Measurements from ENCODE around the gene BSND.

Gene BSND

GRCh38 chr1:54982739-54983138 lies 16.0 kb upstream of the BSND start:
- Mint-ChIP-seq H3K4me3 (no peak overlapping the region), H3K4me1 (no peaks in the 10 kb centered on the region), H3K36me3 (no peaks in the 10 kb centered on the region), H3K27me3 (peaks cover 62% of the 10 kb centered on the region), H3K27ac (no peak overlapping the region), H3K9me3 (no peaks in the 10 kb centered on the region)
- ATAC-seq, result no peak

GRCh38 chr1:54984131-54984842 lies 14.4 kb upstream of the BSND start:
- H3K27me3 Mint-ChIP-seq, result peaks cover 54% of the 10 kb centered on the region
- no peak for ATAC-seq
- H3K4me3 Mint-ChIP-seq, result no peak overlapping the region
- H3K4me1 Mint-ChIP-seq, result no peaks in the 10 kb centered on the region
- H3K36me3 Mint-ChIP-seq, result no peaks in the 10 kb centered on the region
- no peaks in the 10 kb centered on the region for H3K9me3 Mint-ChIP-seq
- H3K27ac Mint-ChIP-seq, result no peak overlapping the region

DNA sequence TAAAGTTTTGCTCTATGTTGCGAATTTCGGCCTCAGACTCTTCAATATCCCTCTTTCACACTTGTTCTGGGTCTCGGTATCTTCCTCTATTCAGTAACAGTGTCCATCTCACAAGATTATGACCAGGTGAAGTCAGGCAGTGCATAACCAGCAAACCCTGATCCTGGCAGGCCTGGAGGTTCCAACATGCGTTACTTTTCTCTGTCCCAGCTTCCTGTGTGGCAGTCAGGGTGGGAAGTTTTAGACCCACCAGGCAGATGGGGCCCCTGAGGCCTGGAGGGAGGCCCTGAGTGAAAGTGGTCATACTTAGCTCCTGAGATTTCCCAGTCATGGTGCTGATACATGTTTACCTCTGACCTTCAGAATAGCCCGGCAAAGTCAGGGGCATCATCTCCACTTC lies 13.2 kb upstream of the BSND start:
- H3K36me3 Mint-ChIP-seq, result no peaks in the 10 kb centered on the region
- H3K9me3 Mint-ChIP-seq, result no peaks in the 10 kb centered on the region
- H3K27me3 Mint-ChIP-seq, result peaks cover 44% of the 10 kb centered on the region
- H3K27ac Mint-ChIP-seq, result no peak overlapping the region
- no peaks in the 10 kb centered on the region for H3K4me1 Mint-ChIP-seq
- no peak for ATAC-seq
- no peak overlapping the region for H3K4me3 Mint-ChIP-seq

DNA sequence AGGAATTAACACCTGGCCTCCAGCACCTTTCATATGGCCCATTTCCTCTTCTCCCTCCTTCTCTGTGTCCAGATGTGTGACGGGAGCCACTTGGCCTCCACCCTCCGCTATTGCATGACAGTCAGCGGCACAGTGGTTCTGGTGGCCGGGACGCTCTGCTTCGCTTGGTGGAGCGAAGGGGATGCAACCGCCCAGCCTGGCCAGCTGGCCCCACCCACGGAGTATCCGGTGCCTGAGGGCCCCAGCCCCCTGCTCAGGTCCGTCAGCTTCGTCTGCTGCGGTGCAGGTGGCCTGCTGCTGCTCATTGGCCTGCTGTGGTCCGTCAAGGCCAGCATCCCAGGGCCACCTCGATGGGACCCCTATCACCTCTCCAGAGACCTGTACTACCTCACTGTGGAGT lies 12.7 kb upstream of the BSND start:
- Mint-ChIP-seq H3K4me1 (no peaks in the 10 kb centered on the region), H3K27me3 (peaks cover 40% of the 10 kb centered on the region), H3K27ac (no peak overlapping the region), H3K4me3 (no peak overlapping the region), H3K36me3 (no peaks in the 10 kb centered on the region), H3K9me3 (no peaks in the 10 kb centered on the region)
- no peak for ATAC-seq

DNA sequence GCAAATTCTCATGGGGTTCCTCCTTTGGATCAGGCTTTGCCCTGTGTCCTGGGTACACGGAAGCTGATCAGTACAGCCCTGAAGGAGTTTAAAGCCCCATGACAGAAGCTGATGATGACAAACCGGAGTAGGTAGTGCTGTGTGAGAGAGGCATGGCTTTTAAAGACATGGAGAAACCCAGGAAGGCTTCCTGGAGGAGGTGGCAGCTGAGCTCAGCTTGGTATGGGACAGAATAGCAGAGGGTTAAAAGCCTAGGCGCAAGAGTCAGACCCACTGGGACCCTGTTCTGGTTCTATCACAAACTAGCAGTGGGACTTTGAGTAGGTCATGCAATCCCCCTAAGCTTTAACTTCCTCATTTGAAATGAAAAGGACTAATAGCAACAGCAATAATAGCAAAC lies 12.2 kb upstream of the BSND start:
- Mint-ChIP-seq H3K9me3 (no peaks in the 10 kb centered on the region), H3K36me3 (no peaks in the 10 kb centered on the region), H3K27ac (no peak overlapping the region), H3K4me1 (no peaks in the 10 kb centered on the region), H3K27me3 (peaks cover 35% of the 10 kb centered on the region), H3K4me3 (no peak overlapping the region)
- ATAC-seq, result no peak

DNA sequence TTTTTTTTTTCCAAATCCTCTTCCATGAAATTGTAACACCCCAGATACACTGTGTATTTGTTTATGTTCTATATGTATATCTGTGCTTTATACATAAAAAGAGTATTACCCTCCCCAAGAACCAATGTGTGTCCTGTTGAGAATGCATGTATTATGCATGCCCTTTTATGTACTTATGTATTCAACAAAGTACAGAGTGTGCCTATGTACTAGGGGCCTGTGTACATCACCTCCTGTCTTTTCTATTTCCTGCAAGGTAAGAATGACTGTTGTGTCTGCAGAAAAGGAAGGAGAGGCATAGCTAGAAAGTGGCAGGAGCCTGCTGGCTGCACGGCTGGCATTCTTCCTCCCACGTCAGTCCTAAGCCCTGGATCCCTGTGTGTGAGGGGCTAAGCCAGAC lies 11.3 kb upstream of the BSND start:
- Mint-ChIP-seq H3K36me3 (no peaks in the 10 kb centered on the region), H3K9me3 (no peaks in the 10 kb centered on the region), H3K27me3 (peaks cover 26% of the 10 kb centered on the region), H3K4me3 (no peak overlapping the region), H3K27ac (no peak overlapping the region), H3K4me1 (no peaks in the 10 kb centered on the region)
- ATAC-seq, result no peak

DNA sequence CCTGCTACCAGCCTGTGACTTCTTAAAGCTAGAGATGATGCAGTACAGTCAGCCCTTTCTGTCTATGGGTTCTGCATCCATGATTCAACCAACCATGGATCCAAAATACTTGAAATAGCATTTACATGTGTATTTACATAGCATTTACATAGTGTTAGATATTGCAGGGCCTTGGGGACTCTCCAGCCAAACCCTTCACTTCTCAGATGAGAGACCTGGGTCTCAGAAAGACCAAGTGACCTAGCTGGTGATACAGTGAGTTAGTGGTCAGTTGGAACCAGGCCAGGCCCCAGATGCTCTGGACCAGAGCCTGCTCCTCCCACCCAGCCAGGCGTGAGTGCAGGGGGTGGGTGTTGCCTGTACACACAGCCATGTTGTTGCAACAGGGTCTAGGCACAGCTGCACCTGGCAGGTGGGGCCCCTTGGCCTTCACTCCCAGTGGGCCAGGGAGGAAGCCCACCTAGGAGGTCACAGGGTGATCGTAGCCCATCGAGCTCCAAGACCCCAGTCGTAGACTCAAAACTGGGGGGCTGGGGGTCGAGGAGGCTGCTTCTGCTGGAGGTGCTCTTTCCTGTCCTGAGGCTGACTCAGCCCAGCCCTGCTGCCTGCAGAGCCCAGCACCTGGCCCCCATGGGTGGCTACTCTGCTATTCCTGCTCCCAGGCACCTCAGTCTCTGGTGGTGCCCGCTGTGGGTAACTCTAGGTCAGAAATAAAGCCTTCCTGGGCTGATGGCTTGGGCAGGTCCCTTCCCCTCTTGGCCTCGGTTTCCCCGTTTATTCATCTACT lies 10.6 kb upstream of the BSND start:
- H3K4me1 Mint-ChIP-seq, result no peaks in the 10 kb centered on the region
- no peak for ATAC-seq
- H3K27ac Mint-ChIP-seq, result no peak overlapping the region

GRCh38 chr1:54988975-54989374 lies 9.8 kb upstream of the BSND start:
- no peaks in the 10 kb centered on the region for H3K36me3 Mint-ChIP-seq
- peaks cover 24% of the 10 kb centered on the region for H3K27me3 Mint-ChIP-seq
- no peak for ATAC-seq
- no peaks in the 10 kb centered on the region for H3K4me1 Mint-ChIP-seq
- no peaks in the 10 kb centered on the region for H3K9me3 Mint-ChIP-seq
- no peak overlapping the region for H3K27ac Mint-ChIP-seq
- no peak overlapping the region for H3K4me3 Mint-ChIP-seq

More for the DNA sequence above, 10.6 kb upstream of the BSND start:
- no peaks in the 10 kb centered on the region for H3K9me3 Mint-ChIP-seq
- H3K27me3 Mint-ChIP-seq, result peaks cover 22% of the 10 kb centered on the region
- no peaks in the 10 kb centered on the region for H3K36me3 Mint-ChIP-seq
- no peak overlapping the region for H3K4me3 Mint-ChIP-seq

GRCh38 chr1:54989473-54989872 lies 9.3 kb upstream of the BSND start:
- no peak for ATAC-seq
- no peaks in the 10 kb centered on the region for H3K4me1 Mint-ChIP-seq
- no peak overlapping the region for H3K4me3 Mint-ChIP-seq

GRCh38 chr1:54989968-54990810 lies 8.5 kb upstream of the BSND start:
- Mint-ChIP-seq H3K27ac (no peak overlapping the region), H3K4me1 (no peaks in the 10 kb centered on the region), H3K36me3 (no peaks in the 10 kb centered on the region), H3K4me3 (no peak overlapping the region), H3K9me3 (no peaks in the 10 kb centered on the region), H3K27me3 (peaks cover 27% of the 10 kb centered on the region)
- ATAC-seq, result no peak

More at GRCh38 chr1:54989473-54989872, 9.3 kb upstream of the BSND start:
- Mint-ChIP-seq H3K27ac (no peak overlapping the region), H3K36me3 (no peaks in the 10 kb centered on the region), H3K9me3 (no peaks in the 10 kb centered on the region), H3K27me3 (peaks cover 24% of the 10 kb centered on the region)

DNA sequence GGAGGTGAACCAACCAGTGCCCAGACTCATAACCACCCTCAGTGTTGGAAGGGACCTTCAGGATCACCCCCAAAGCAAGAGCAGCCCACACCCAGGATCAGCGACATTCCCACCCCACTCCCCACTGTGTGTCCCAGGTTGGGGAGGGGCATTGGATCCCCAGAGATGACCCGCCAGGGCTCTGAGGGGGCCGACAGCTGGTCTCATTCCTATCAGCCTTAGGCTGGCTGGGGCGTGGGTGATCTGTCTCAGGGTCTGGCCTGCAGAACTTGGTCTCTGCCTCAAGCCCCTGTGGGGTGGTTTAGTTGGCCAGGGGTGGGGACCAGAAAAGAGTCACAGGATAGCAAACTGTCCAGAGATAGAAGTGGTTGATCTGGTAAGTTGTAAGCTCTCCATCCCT lies 7.8 kb upstream of the BSND start:
- Mint-ChIP-seq H3K36me3 (no peaks in the 10 kb centered on the region), H3K27ac (no peak overlapping the region), H3K4me1 (no peaks in the 10 kb centered on the region), H3K27me3 (peaks cover 34% of the 10 kb centered on the region), H3K4me3 (no peak overlapping the region), H3K9me3 (no peaks in the 10 kb centered on the region)
- ATAC-seq, result no peak

GRCh38 chr1:54991939-54992338 lies 6.8 kb upstream of the BSND start:
- no peak overlapping the region for H3K4me3 Mint-ChIP-seq
- peaks cover 8% of the 10 kb centered on the region for H3K4me1 Mint-ChIP-seq
- no peak for ATAC-seq
- no peak overlapping the region for H3K27ac Mint-ChIP-seq
- H3K36me3 Mint-ChIP-seq, result no peaks in the 10 kb centered on the region
- H3K9me3 Mint-ChIP-seq, result no peaks in the 10 kb centered on the region
- H3K27me3 Mint-ChIP-seq, result peaks cover 34% of the 10 kb centered on the region

DNA sequence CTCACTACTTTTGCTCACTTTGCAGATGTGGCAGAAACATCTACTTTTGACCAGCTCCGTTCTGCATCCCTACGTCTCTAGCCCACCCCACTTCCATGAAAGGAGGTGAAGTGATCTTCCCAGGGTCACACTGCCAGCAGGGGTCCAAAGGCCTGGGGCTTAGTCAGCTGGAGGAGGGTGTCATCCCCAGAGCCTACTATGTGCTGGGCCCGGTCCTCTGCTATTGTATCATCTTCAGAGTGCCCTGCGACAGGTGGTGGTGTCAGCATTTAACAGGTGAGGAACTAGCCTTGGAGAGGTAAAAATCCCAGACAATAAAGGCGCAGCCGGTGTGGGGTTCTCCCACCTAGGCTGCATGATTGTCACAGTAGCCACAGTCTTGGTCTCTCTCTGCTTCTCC lies 5.6 kb upstream of the BSND start:
- Mint-ChIP-seq H3K4me3 (no peak overlapping the region), H3K4me1 (peaks cover 8% of the 10 kb centered on the region), H3K9me3 (no peaks in the 10 kb centered on the region), H3K27me3 (peaks cover 43% of the 10 kb centered on the region), H3K27ac (no peak overlapping the region), H3K36me3 (no peaks in the 10 kb centered on the region)
- no peak for ATAC-seq

DNA sequence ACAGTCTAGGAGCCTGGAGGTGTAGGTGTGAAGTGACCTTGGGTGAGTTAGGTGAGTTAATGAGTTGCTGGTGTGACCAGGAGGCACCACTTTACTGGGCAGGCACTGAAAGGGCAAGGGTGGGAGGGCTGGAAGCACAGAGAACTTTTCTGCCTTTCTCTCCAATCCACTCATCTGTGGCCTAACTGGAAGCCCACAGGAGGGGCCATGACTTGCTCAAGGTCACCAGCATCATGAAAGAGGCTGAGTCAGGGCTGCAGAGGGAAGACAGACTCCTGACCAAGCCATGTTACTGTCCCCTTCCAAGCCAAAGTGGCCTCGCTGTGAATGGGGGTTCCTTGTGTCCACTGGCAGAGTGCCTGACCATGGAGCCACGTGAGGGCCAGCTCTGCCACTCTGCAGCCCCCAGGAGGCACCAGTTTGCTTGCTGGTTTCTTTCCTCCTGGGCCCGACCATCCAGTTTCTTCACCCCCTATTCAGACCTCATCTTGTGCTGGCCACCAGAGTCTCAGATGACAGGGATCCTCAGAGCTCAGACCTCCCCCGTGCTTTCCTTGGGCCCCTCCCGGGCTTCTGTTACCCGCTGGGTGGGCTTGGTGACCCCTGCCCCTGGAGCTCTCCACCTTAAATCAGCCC lies 4.3 kb upstream of the BSND start:
- Mint-ChIP-seq H3K36me3 (no peaks in the 10 kb centered on the region), H3K9me3 (no peaks in the 10 kb centered on the region), H3K4me3 (no peak overlapping the region), H3K27ac (no peak overlapping the region), H3K4me1 (peaks cover 8% of the 10 kb centered on the region), H3K27me3 (peaks cover 43% of the 10 kb centered on the region)
- no peak for ATAC-seq

All from stimulated activated memory B cell treated with anti-CD40 and anti-IgM and Interleukin-4, amounts not matched to agents 10 μg/mL and 1 μg/mL and 100 μg/mL, for 72 hours (primary cell).